IgD-negative memory B cell (primary cell): Measurements from ENCODE around the gene S1PR2. TPM values are rescaled to one million over a fixed set of nuclear protein-coding genes. Genes with fewer than 3 reads are reported as not detected.
"Not testable (repeated sequence)": the region's sequence is repeated elsewhere in the genome, so short reads cannot be mapped to it uniquely, and the experiment has no call there.

ENCODE experiments used
- H3K27ac Mint-ChIP-seq, 3 donors: one replicate each; pipeline ENCODE4 v1.8.0; 2020 to 2022; ENCODE audit warnings: mild to moderate bottlenecking in 3 of 3, mixed read lengths in 3 of 3, moderate library complexity in 1 of 3
- H3K27me3 Mint-ChIP-seq: one replicate; pipeline ENCODE4 v1.8.0; 2021; ENCODE audit warnings: mixed read lengths
- H3K36me3 Mint-ChIP-seq: one replicate; pipeline ENCODE4 v1.8.0; 2020; ENCODE audit warnings: mild to moderate bottlenecking, mixed read lengths
- H3K4me1 Mint-ChIP-seq, 3 donors: one replicate each; pipeline ENCODE4 v1.8.0; 2020 to 2022; ENCODE audit warnings: mixed read lengths in 3 of 3, mild to moderate bottlenecking in 1 of 3
- H3K4me3 Mint-ChIP-seq, 4 donors: one replicate each; pipeline ENCODE4 v1.8.0; 2020 to 2022; ENCODE audit warnings: mild to moderate bottlenecking in 4 of 4, mixed read lengths in 4 of 4, moderate library complexity in 3 of 4
- H3K9me3 Mint-ChIP-seq, 3 donors: one replicate each; pipeline ENCODE4 v1.8.0; 2020 to 2021; ENCODE audit warnings: mixed read lengths in 3 of 3, mild to moderate bottlenecking in 1 of 3
- polyA plus RNA-seq: library from polyadenylated mRNA; unstranded; fragments of 300-500 nt; fragmentation: Illumina TruSeq; gene quantifications from one replicate; pipeline ENCODE4 v1.2.3, GENCODE V29; 2021

S1PR2 gene
- polyA plus RNA-seq, 1 donor from 2014 or later, result 0.20 TPM

DNA sequence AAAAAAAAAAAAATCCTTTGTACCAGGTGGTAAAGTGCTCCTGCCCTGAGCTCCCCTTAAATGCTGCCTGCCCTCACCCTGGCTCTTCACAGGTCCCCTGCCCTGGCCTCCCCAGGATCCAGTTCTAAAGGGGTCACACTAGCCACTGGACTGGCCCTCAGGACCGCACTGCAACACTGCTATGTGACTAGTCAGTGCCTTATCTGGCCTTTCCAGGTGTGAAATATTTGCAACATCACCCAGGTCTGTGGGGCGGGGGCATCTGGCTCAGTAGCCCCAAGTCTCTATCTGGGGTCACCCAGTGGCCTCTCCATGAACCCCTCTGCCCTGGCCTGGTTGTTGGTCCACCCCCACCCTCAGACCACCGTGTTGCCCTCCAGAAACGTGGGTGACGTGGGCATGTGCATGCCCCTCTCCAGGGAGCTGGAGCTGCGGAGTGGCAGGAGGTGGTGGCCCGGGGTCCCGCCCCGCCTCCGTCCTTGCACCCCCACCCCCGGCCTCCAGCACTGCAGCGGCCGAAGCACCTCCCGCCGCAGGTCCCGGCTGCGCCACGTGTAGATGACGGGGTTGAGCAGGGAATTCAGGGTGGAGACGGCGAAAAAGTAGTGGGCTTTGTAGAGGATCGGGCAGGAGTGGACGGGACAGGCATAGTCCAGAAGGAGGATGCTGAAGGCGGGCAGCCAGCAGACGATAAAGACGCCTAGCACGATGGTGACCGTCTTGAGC, 7.5 kb downstream of the S1PR2 start:
- no peaks in the 10 kb centered on the region for H3K9me3 Mint-ChIP-seq
- peaks cover 2% of the 10 kb centered on the region for H3K36me3 Mint-ChIP-seq
- peaks cover 3% of the 10 kb centered on the region for H3K27me3 Mint-ChIP-seq
- H3K4me3 Mint-ChIP-seq, result no peak overlapping the region
- H3K4me1 Mint-ChIP-seq, result peaks cover 3 to 12% (median 4%) of the 10 kb centered on the region in 3 donors
- no peak overlapping the region for H3K27ac Mint-ChIP-seq

DNA sequence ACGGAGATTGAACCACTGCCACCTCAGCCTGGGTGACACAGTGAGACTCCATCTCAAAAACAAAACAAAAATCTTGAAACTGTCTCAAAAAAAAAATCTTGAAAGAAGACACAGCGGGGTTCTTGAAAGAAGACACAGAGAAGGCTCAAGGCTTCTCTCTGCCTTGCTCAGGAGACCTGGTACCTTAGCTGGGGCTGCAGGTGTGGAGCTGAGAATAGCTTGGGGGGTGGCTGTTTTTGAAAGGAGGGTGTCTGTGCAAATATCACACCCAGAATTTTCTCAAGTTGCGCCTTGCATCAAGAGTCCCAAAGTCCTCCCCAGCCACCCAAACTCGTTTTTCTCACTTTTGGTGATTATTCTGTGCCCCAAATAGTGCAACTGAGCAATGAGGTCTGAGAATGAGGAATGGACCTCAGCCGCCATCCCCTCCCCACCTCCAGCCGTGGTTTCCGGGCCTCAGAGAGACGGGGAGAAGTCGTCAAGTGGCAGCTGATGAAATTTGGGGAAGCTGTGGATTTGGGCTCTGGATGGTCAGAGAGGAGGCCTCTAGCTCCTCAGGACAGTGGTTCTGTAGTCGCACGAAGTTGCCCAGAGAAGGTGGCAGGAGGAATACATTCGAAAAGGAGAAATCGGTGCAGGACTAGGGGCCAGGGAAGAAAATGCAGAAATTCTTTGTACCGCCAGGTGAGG, 8.8 kb downstream of the S1PR2 start:
- peaks cover 3 to 7% (median 4%) of the 10 kb centered on the region in 3 donors for H3K4me1 Mint-ChIP-seq
- H3K27me3 Mint-ChIP-seq, result peaks cover 3% of the 10 kb centered on the region
- no peaks in the 10 kb centered on the region for H3K9me3 Mint-ChIP-seq
- H3K36me3 Mint-ChIP-seq, result peaks cover 2% of the 10 kb centered on the region
- H3K4me3 Mint-ChIP-seq, result no peak overlapping the region
- H3K27ac Mint-ChIP-seq, result peak overlapping the region in 1 of 3 donors; percentile 64

DNA sequence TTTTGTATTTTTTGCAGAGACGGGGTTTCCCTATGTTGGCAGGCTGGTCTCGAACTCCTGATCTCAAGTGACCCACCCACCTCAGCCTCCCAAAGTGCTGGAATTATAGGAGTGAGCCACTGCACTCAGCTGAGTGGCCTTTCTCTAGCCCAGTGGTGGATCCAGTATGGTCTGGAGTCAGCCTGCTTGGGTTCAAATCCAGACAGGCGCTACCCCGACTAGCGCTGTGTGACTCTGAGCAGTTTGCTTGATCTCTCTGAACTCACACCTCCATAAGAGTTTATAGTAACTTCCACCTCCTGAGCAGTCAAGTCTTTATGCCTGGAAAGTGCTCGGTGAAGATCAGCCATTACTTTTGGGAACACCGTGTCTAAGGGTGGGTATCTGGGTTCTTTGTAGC, 10.4 kb downstream of the S1PR2 start:
- Mint-ChIP-seq H3K27ac (no peak overlapping the region), H3K4me3 (peak overlapping the region in 1 of 4 donors; percentile 70), H3K36me3 (peaks cover 2% of the 10 kb centered on the region), H3K9me3 (no peaks in the 10 kb centered on the region), H3K4me1 (peaks cover 3 to 7% (median 4%) of the 10 kb centered on the region in 3 donors), H3K27me3 (peaks cover 3% of the 10 kb centered on the region)

DNA sequence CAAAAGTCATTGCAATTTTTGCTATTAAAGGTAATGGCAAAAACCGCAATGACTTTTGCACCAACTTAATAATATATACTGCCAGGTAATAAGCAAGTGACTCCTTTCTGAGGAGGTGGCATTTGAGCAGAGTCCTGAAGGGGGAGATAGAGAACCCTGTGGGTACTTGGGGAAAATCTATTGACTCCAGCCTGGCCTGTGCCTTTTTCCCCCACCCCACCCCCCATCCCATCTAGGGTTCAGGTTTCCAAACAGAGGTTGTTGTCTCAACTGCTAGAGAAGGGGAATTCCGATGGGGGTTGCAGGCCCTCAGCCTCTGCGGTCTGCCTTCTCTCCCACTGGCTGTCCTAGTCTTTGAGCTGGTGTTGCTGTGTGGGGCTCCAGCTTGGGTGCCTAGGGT, 11.5 kb downstream of the S1PR2 start:
- Mint-ChIP-seq H3K27me3 (peaks cover 3% of the 10 kb centered on the region), H3K4me3 (no peak overlapping the region), H3K36me3 (peaks cover 2% of the 10 kb centered on the region), H3K27ac (no peak overlapping the region), H3K9me3 (no peaks in the 10 kb centered on the region), H3K4me1 (peaks cover 3 to 7% (median 4%) of the 10 kb centered on the region in 3 donors)

DNA sequence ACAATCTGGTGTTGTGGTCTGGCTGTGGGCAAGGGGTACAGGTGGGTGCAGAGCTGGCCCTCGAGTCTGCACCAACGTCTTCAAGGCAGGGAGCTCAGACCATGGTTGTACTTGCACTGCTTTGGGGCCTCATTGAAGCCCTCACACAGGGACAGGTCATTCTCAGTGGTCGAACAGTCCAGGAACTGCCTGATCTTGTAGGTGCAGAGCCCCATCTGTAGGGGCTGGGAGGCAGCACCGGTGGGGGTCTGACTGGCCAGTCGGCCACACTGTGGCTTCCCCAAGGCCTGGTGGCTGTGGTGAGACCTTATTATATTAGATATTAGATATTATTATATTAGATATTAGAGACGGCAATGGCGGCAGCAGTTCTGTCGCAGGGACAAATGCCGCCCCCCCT, 14.0 kb downstream of the S1PR2 start:
- Mint-ChIP-seq H3K36me3 (no peaks in the 10 kb centered on the region), H3K4me1 (peaks cover 0 to 3% (median 2%) of the 10 kb centered on the region in 3 donors), H3K27ac (no peak overlapping the region)

DNA sequence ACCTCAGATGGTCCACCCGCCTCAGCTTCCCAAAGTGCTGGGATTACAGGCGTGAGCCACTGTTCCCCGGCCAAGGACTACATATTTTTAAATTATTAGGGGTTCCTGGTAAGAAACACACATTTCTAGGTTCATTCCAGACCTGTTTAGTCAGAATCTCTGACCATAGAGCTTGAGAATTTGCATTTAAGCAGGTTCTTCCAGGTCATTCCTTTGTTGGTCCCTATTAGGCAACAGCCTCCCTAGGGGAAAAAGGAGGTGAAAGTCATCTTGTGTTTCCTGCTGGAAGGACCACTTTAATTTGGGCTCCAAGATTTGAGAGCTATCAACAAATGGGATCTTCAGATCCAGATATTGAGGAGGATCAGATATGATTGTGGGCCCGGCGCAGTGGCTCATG, 16.3 kb downstream of the S1PR2 start:
- H3K27me3 Mint-ChIP-seq, result no peaks in the 10 kb centered on the region
- H3K9me3 Mint-ChIP-seq, result no peaks in the 10 kb centered on the region
- H3K4me3 Mint-ChIP-seq, result no peak overlapping the region
- no peaks in the 10 kb centered on the region for H3K36me3 Mint-ChIP-seq
- H3K4me1 Mint-ChIP-seq, result peaks cover 2 to 3% (median 2%) of the 10 kb centered on the region in 3 donors
- H3K27ac Mint-ChIP-seq, result no peak overlapping the region

More for the DNA sequence above, 14.0 kb downstream of the S1PR2 start:
- Mint-ChIP-seq H3K4me3 (no peak overlapping the region), H3K27me3 (peaks cover 3% of the 10 kb centered on the region), H3K9me3 (no peaks in the 10 kb centered on the region)

DNA sequence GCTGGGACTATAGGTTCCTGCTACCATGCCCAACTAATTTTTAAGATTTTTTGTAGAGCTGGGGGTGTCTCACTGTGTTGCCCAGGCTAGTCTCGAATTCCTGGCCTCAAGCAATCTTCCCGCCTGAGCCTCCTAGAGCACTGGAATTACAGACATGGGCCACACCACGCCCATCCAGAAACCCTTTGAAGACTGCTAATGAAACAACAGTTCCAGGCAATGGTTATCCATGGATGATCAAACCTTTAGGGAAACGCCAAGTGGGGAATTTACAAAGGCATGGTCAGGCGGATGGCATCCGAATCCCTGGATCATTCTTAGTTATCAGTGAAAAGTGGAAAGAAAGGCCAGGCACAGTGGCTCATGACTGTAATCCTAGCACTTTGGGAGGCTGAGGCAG, 19.4 kb downstream of the S1PR2 start:
- H3K4me1 Mint-ChIP-seq, result peaks cover 0 to 2% (median 0%) of the 10 kb centered on the region in 3 donors
- peaks cover 0 to 4% (median 4%) of the 10 kb centered on the region in 3 donors for H3K9me3 Mint-ChIP-seq
- H3K36me3 Mint-ChIP-seq, result no peaks in the 10 kb centered on the region
- no peak overlapping the region for H3K27ac Mint-ChIP-seq
- no peak overlapping the region for H3K4me3 Mint-ChIP-seq
- no peaks in the 10 kb centered on the region for H3K27me3 Mint-ChIP-seq

DNA sequence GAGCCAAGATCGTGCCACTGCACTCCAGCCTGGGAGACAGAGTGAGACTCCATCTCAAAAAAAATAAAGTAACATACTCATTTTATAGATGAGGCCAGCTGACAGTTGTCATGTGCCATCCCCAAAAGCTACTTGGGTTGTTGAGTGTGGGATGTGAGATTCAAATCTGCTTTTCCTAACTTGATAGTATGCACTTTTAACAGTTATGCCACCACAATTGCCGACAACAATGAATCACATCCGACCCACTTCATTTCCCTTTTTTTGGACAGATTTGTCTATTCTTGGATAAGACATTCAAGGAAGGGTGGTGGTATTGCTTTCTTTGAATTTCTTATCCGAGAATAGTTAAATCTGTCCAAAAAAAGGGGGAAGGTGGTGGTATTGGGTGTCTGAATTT, 20.1 kb downstream of the S1PR2 start:
- Mint-ChIP-seq H3K4me3 (no peak overlapping the region), H3K4me1 (peaks cover 0 to 2% (median 0%) of the 10 kb centered on the region in 3 donors), H3K27ac (peak overlapping the region in 1 of 3 donors; percentile 85), H3K9me3 (peaks cover 0 to 4% (median 4%) of the 10 kb centered on the region in 3 donors), H3K27me3 (no peaks in the 10 kb centered on the region), H3K36me3 (no peaks in the 10 kb centered on the region)

DNA sequence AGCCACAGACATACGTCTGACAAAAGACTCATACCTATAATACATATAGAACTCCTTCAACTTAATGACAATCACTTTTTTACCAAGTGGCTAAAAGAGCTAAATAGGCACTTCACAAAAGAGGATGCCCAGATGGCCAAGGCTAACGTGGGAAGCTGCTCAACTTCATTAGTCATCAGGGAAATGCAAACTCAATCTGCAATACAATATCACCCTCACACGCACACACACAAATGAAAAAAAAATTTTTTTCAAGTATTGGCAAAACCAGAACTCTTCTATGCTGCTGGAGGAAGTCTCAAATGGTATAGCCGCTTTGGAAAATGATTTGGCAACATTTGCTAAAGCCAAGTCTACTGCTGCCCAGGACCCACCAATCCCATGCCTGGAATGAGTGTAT, 21.8 kb downstream of the S1PR2 start:
- H3K4me1 Mint-ChIP-seq, result peaks cover 0 to 2% (median 0%) of the 10 kb centered on the region in 3 donors
- H3K9me3 Mint-ChIP-seq, result peaks cover 0 to 4% (median 4%) of the 10 kb centered on the region in 3 donors
- H3K36me3 Mint-ChIP-seq, result no peaks in the 10 kb centered on the region
- no peaks in the 10 kb centered on the region for H3K27me3 Mint-ChIP-seq
- H3K4me3 Mint-ChIP-seq, result no peak overlapping the region
- no peak overlapping the region for H3K27ac Mint-ChIP-seq

DNA sequence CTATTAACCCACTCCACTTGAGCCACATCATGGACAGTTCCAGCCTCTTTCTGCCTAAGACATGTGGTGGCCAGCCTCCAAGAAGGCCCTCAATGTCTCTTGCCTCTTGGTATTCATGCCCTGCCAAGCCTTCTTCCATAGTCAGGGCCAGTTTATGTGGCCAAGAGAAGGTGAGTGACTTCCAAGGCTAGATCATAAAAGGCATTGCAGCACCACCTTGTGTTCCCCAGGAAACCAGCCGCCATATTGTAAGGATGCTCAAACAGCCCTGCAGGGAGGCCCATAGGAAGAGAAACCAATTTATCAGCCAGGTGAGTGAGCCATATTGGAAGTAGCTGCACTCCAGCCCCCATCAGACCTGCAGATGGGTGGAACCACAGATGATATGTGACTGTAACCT, 24.1 kb downstream of the S1PR2 start:
- Mint-ChIP-seq H3K27ac (no peak overlapping the region), H3K4me1 (peaks cover 0 to 2% (median 0%) of the 10 kb centered on the region in 3 donors), H3K36me3 (no peaks in the 10 kb centered on the region), H3K27me3 (no peaks in the 10 kb centered on the region), H3K9me3 (peaks cover 0 to 4% (median 4%) of the 10 kb centered on the region in 3 donors), H3K4me3 (no peak overlapping the region)

DNA sequence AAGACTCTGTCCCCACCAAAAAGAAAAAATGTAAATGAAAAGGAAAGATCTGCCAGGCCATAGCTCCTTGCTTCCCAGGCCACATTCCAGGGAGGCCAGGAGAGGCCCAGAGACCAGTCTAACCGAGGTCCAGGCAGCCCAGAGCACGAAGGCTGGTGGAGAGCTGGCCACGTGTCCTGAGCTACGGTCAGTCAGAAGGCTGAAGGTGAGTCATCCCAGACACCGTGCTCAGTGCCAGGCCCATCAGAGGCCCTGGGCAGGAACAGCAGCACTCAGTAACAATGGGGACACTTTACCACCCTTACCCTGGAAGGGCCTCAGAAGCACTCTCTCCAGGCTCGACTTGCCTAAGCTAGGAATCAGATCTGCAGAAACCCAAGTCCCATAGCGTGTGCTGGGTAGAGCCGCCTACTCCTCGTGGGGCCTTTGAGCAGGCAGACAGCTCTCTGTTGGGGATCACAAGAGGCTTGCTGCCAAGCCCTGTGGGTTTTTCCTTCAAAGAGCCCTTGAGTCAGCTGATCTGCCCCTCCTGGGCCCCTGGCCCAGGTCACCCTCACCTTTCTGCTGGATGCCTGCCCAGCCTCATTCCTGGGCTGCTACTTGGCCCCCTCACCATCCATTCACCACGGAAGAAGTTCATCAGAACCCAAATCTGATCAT, 24.8 kb downstream of the S1PR2 start:
- Mint-ChIP-seq H3K4me1 (peaks cover 0 to 2% (median 0%) of the 10 kb centered on the region in 3 donors), H3K27me3 (no peaks in the 10 kb centered on the region), H3K9me3 (peaks cover 0 to 4% (median 4%) of the 10 kb centered on the region in 3 donors), H3K36me3 (no peaks in the 10 kb centered on the region), H3K4me3 (no peak overlapping the region), H3K27ac (no peak overlapping the region)

DNA sequence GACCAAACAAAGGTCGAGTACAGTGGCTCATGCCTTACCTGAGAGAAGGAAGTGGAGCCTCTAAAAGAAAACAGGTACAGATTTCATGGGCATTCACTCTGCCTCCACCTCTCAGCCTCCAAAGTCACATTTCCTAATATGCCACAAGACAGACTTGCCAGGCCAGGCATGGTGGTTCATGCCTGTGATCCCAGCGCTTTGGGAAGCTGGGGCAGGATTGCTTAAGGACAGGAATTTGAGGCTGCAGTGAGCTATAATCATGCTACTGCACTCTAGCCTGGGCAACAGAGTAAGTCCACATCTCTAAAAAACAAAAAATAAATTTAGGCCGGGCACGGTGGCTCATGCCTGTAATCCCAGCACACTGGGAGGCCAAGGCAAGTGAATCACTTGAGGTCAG, 25.5 kb downstream of the S1PR2 start:
- H3K36me3 Mint-ChIP-seq, result no peaks in the 10 kb centered on the region
- H3K27me3 Mint-ChIP-seq, result no peaks in the 10 kb centered on the region
- H3K27ac Mint-ChIP-seq, result no peak overlapping the region
- peaks cover 0 to 4% (median 4%) of the 10 kb centered on the region in 3 donors for H3K9me3 Mint-ChIP-seq
- H3K4me1 Mint-ChIP-seq, result no peaks in the 10 kb centered on the region
- no peak overlapping the region for H3K4me3 Mint-ChIP-seq

DNA sequence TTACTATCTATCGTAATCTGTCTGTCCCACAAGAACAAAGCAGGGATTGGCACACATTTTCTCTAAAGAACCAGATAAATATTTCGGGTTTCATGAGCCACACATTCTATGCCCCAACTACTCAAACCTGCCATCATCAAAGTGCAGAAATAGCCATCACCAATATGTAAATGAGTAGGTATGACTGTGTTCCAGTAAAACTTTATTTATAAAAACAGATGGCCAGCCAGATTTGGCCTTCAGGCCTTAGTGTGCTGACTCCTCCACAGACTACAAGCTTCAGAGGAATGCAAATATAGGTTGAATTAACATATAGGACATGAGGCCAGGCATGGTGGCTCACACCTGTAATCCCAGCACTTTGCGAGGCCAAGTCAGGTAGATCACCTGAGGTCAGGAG, 27.4 kb downstream of the S1PR2 start:
- Mint-ChIP-seq H3K9me3 (peaks cover 0 to 4% (median 4%) of the 10 kb centered on the region in 3 donors), H3K4me1 (peaks cover 3 to 5% (median 4%) of the 10 kb centered on the region in 3 donors), H3K4me3 (no peak overlapping the region), H3K36me3 (no peaks in the 10 kb centered on the region), H3K27me3 (no peaks in the 10 kb centered on the region), H3K27ac (no peak overlapping the region)

DNA sequence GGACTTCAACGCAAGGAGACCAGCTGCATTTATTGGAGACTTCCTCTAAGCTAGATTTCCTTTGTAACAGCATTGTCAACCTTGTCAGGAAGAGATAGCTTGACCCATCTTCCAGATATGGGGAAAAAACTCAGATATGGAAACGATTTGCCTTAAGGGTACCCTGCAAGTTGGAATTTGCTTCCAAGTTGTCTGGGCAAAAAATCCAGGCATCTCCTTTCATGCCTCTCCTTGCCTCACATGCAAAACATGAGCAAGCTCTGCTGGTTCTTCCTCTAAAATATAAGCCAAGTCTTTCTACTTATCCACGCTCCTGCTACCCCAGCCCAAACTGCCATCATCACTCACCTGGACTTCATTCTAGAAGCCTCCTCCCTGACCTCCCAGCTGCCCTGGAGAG, 30.0 kb downstream of the S1PR2 start:
- Mint-ChIP-seq H3K4me1 (peaks cover 12% of the 10 kb centered on the region in 3 donors), H3K36me3 (no peaks in the 10 kb centered on the region), H3K4me3 (no peak overlapping the region), H3K9me3 (no peaks in the 10 kb centered on the region), H3K27me3 (no peaks in the 10 kb centered on the region), H3K27ac (no peak overlapping the region)

DNA sequence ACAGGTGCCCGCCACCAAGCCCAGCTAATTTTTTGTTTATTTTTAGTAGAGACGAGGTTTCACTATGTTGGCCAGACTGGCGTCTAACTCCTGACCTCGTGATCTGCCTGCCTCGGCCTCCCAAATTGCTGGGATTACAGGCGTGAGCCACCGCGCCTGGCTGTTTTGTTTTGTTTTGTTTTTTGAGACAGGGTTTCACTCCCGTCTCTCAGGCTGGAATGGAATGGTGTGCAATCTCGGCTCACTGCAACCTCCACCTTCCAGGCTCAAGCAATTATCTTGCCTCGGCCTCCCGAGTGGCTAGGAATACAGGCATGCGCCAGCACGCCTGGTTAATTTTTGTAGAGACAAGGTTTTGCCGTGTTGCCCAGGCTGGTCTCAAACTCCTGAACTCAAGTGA, 31.0 kb downstream of the S1PR2 start:
- not testable (repeated sequence) for H3K27me3 Mint-ChIP-seq, H3K27ac Mint-ChIP-seq, H3K4me3 Mint-ChIP-seq, H3K9me3 Mint-ChIP-seq, H3K36me3 Mint-ChIP-seq
- peaks cover 14 to 16% (median 14%) of the 10 kb centered on the region in 3 donors for H3K4me1 Mint-ChIP-seq
